WERI-Rb-1 (cell line): Measurements from ENCODE around the gene CCDC157.
A peak's percentile ranks its signal among the peaks of the same experiment; 100 is the strongest.

Experiments
- DNase-seq: peaks from one replicate; pipeline ENCODE4 v3.0.0-alpha.2; 2020
- H3K27ac ChIP-seq: fragments of 250-450 bp; sonication (Bioruptor Pico); 2 replicates; pipeline ENCODE4 v1.5.1; 2020; ENCODE audit warnings: mild to moderate bottlenecking, moderate library complexity
- H3K27me3 ChIP-seq: fragments of 250-450 bp; sonication (Bioruptor Pico); 2 replicates; pipeline ENCODE4 v1.5.1; 2021; ENCODE audit warnings: mild to moderate bottlenecking, low read depth, moderate library complexity; ENCODE audit not compliant: insufficient read depth, severe bottlenecking
- H3K36me3 ChIP-seq: fragments of 250-450 bp; sonication (Bioruptor Pico); 2 replicates; pipeline ENCODE4 v1.5.1; 2020; ENCODE audit warnings: mild to moderate bottlenecking, moderate library complexity
- H3K4me3 ChIP-seq: 2 replicates; pipeline ENCODE4 v1.5.1; 2011; ENCODE audit warnings: low read depth, mild to moderate bottlenecking, control low read depth, low read length
- H3K9me3 ChIP-seq: fragments of 250-450 bp; sonication (Bioruptor Pico); 2 replicates; pipeline ENCODE4 v1.5.1; 2021; ENCODE audit warnings: mild to moderate bottlenecking, moderate library complexity; ENCODE audit not compliant: severe bottlenecking
- CTCF ChIP-seq: IDR thresholded peaks from 2 replicates; pipeline ENCODE4 v1.5.1; 2011; ENCODE audit warnings: low read depth, mild to moderate bottlenecking, control low read depth, inconsistent platforms, low read length

Gene CCDC157

GRCh38 chr22:30327864-30328345 is 28.9 kb upstream of the CCDC157 start:
- TF ChIP-seq CTCF: no peak
- H3K4me3 ChIP-seq: no peak overlapping the region
- H3K36me3 ChIP-seq: peaks cover 19% of the 10 kb centered on the region
- no peaks in the 10 kb centered on the region for H3K27me3 ChIP-seq
- DNase-seq: peak; percentile 27
- H3K9me3 ChIP-seq: no peaks in the 10 kb centered on the region
- no peak overlapping the region for H3K27ac ChIP-seq

- Histone ChIP-seq H3K36me3 (peaks cover 19% of the 10 kb centered on the region), H3K4me3 (no peak overlapping the region), H3K27me3 (no peaks in the 10 kb centered on the region), H3K9me3 (no peaks in the 10 kb centered on the region), H3K27ac (no peak overlapping the region)
- DNase-seq: no peak
- no peak for TF ChIP-seq CTCF
Observed at GRCh38 chr22:30328466-30329049, 28.2 kb upstream of the CCDC157 start.

GRCh38 chr22:30332551-30332950 is 24.3 kb upstream of the CCDC157 start:
- Histone ChIP-seq H3K27ac (no peak overlapping the region), H3K9me3 (no peaks in the 10 kb centered on the region), H3K4me3 (no peak overlapping the region), H3K36me3 (peaks cover 58% of the 10 kb centered on the region), H3K27me3 (no peaks in the 10 kb centered on the region)
- no peak for TF ChIP-seq CTCF
- no peak for DNase-seq

- H3K36me3 ChIP-seq: peaks cover 64% of the 10 kb centered on the region
- no peak overlapping the region for H3K4me3 ChIP-seq
- H3K9me3 ChIP-seq: no peaks in the 10 kb centered on the region
- TF ChIP-seq CTCF: no peak
- no peak for DNase-seq
- no peaks in the 10 kb centered on the region for H3K27me3 ChIP-seq
- no peak overlapping the region for H3K27ac ChIP-seq
Observed at GRCh38 chr22:30332994-30333706, 23.7 kb upstream of the CCDC157 start.

- no peak overlapping the region for H3K4me3 ChIP-seq
- H3K36me3 ChIP-seq: peaks cover 68% of the 10 kb centered on the region
- no peaks in the 10 kb centered on the region for H3K9me3 ChIP-seq
- no peak for TF ChIP-seq CTCF
- H3K27me3 ChIP-seq: no peaks in the 10 kb centered on the region
- no peak overlapping the region for H3K27ac ChIP-seq
- no peak for DNase-seq
Observed at GRCh38 chr22:30333707-30334087, 23.1 kb upstream of the CCDC157 start.
